DOHH2 (cell line): ENCODE results near the gene STRIP1.

Experiments
- EZH2phosphoT487 ChIP-seq: fragments of 200-600 bp; sonication (generic); IDR thresholded peaks from 2 replicates; pipeline ENCODE4 v1.6.1; 2017; ENCODE audit warnings: borderline replicate concordance, mild to moderate bottlenecking, antibody characterized with exemption, low read length, moderate library complexity, mixed read lengths
- TF ChIP-seq, protein P1 (sequence below): fragments of 200-600 bp; sonication (generic); IDR thresholded peaks from one replicate; pipeline ENCODE4 v1.5.1; 2014; ENCODE audit warnings: antibody characterized with exemption, mild to moderate bottlenecking, low read depth, low read length; ENCODE audit not compliant: poor library complexity, severe bottlenecking

DNA sequence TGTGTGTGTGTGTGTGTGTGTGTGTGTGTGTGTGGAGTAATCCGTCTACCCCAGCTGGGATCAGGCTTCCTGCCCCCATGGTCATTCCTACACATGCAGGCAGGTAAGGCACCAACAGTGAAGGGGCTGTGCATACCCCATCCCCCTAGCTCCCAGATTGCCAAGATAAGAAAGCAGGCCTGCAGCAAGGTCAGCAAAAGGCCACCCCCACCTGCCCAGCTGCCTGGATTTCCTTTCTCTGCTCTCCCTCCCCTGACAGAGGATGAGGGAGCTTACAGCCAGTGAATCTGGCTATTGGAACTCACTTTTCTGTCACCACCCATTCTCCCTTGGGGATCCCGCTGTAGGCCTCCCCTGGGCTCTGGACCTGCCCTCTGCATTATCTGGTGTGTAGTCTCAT, 28.2 kb downstream of the STRIP1 start:
- TF ChIP-seq, protein P1, sequence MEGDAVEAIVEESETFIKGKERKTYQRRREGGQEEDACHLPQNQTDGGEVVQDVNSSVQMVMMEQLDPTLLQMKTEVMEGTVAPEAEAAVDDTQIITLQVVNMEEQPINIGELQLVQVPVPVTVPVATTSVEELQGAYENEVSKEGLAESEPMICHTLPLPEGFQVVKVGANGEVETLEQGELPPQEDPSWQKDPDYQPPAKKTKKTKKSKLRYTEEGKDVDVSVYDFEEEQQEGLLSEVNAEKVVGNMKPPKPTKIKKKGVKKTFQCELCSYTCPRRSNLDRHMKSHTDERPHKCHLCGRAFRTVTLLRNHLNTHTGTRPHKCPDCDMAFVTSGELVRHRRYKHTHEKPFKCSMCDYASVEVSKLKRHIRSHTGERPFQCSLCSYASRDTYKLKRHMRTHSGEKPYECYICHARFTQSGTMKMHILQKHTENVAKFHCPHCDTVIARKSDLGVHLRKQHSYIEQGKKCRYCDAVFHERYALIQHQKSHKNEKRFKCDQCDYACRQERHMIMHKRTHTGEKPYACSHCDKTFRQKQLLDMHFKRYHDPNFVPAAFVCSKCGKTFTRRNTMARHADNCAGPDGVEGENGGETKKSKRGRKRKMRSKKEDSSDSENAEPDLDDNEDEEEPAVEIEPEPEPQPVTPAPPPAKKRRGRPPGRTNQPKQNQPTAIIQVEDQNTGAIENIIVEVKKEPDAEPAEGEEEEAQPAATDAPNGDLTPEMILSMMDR: no peak
- TF ChIP-seq EZH2phosphoT487: no peak
